OCI-LY7 (cell line): ENCODE results near the gene ITPRID2. TPM values are rescaled to one million over a fixed set of nuclear protein-coding genes. Genes with fewer than 3 reads are reported as not detected.

Experiments
- BruUV-seq: library from RNA; stranded (reverse); fragments of 400-500 nt; replicated peaks from 2 replicates; lab custom pipeline; 2021; lab: Mats Ljungman, UMichigan
- CTCF ChIA-PET: fragments of 300-600 bp; sonication (Branson Sonifier 250); formaldehyde crosslinking; loops from one replicate; lab custom pipeline; 2022; ENCODE audit warnings: antibody characterized with exemption; ENCODE audit not compliant: unreplicated experiment; lab: Charles Lee
- POLR2A ChIA-PET: fragments of 300-600 bp; sonication (Branson Sonifier 250); formaldehyde crosslinking; loops from one replicate; lab custom pipeline; 2022; ENCODE audit warnings: antibody characterized with exemption; lab: Charles Lee
- DNase-seq: peaks from one replicate; pipeline ENCODE4 v3.0.0-alpha.2; 2015; ENCODE audit warnings: low spot score
- H2AFZ ChIP-seq: fragments of 200-600 bp; sonication (generic), shearing (Covaris generic); 2 replicates; pipeline ENCODE4 v1.6.1; 2014; ENCODE audit warnings: mild to moderate bottlenecking, antibody characterized with exemption, low read length, moderate library complexity
- H3K27ac ChIP-seq: fragments of 200-600 bp; sonication (generic); 2 replicates; pipeline ENCODE4 v1.5.1; 2014; ENCODE audit warnings: mixed run types, low read depth, mild to moderate bottlenecking, moderate library complexity, low read length, inconsistent platforms; ENCODE audit not compliant: poor library complexity, severe bottlenecking
- H3K36me3 ChIP-seq: fragments of 200-600 bp; sonication (generic); 2 replicates; pipeline ENCODE4 v1.6.1; 2014; ENCODE audit warnings: mild to moderate bottlenecking, antibody characterized with exemption, low read length, moderate library complexity, mixed read lengths; ENCODE audit not compliant: insufficient read depth
- H3K4me1 ChIP-seq: fragments of 200-600 bp; sonication (generic); 2 replicates; pipeline ENCODE4 v1.5.1; 2014; ENCODE audit warnings: mild to moderate bottlenecking, low read length; ENCODE audit not compliant: insufficient read depth, poor library complexity, severe bottlenecking
- H3K4me2 ChIP-seq: fragments of 200-600 bp; sonication (generic); 2 replicates; pipeline ENCODE4 v1.6.1; 2014; ENCODE audit warnings: mild to moderate bottlenecking, low read length
- H3K4me3 ChIP-seq: fragments of 200-600 bp; sonication (generic); 2 replicates; pipeline ENCODE4 v1.5.1; 2014; ENCODE audit warnings: mild to moderate bottlenecking, low read depth, low read length; ENCODE audit not compliant: poor library complexity, severe bottlenecking
- H3K79me2 ChIP-seq: fragments of 200-600 bp; sonication (generic); 2 replicates; pipeline ENCODE4 v1.6.1; 2016; ENCODE audit warnings: low read depth, mild to moderate bottlenecking, low read length, moderate library complexity, mixed read lengths; ENCODE audit not compliant: insufficient read depth
- H3K9me2 ChIP-seq: fragments of 200-600 bp; sonication (generic); 2 replicates; pipeline ENCODE4 v1.6.1; 2016; ENCODE audit warnings: mild to moderate bottlenecking, low read length, mixed read lengths; ENCODE audit not compliant: insufficient read depth
- H3K9me3 ChIP-seq: fragments of 200-600 bp; sonication (generic); 2 replicates; pipeline ENCODE4 v1.6.1; 2014; ENCODE audit warnings: mild to moderate bottlenecking, mixed run types, low read length, mixed read lengths
- H4K20me1 ChIP-seq: fragments of 200-600 bp; sonication (generic); 2 replicates; pipeline ENCODE4 v1.6.1; 2014; ENCODE audit warnings: mild to moderate bottlenecking, antibody characterized with exemption, low read length, moderate library complexity, mixed read lengths; ENCODE audit not compliant: insufficient read depth
- EZH2phosphoT487 ChIP-seq: fragments of 200-600 bp; sonication (generic); IDR thresholded peaks from 2 replicates; pipeline ENCODE4 v1.6.1; 2018; ENCODE audit warnings: low read depth, borderline replicate concordance, mild to moderate bottlenecking, mixed run types, antibody characterized with exemption, low read length, moderate library complexity, mixed read lengths
- intact Hi-C: fragments of 100-400 bp; cut with micrococcal nuclease; formaldehyde crosslinking; loops from one replicate; pipeline ENCODE4 v1.10.0; 2022; ENCODE audit not compliant: unreplicated experiment
- total RNA-seq, 2 experiments: library from RNA; depleted of rRNA in 1 of 2; stranded (reverse); fragments of >200 nt in 1 of 2; shearing (Covaris generic) in 1 of 2; gene quantifications; 2 replicates each; pipeline ENCODE4 v1.2.3, GENCODE V29; 2014 to 2022
- TF ChIP-seq, protein P1 (sequence below): fragments of 200-600 bp; sonication (generic); conservative IDR thresholded peaks from 2 replicates; pipeline ENCODE4 v1.5.1; 2014; ENCODE audit warnings: mild to moderate bottlenecking, antibody characterized with exemption, low read length, moderate library complexity, mixed read lengths

ITPRID2 gene
- total RNA-seq, 2 experiments from 2014 or later = 25.9 to 47.5 TPM

GRCh38 chr2:181971032-181971431 is 79.5 kb downstream of the ITPRID2 start:
- Histone ChIP-seq H3K27ac (no peak overlapping the region), H4K20me1 (no peaks in the 10 kb centered on the region), H3K4me2 (no peak overlapping the region), H3K4me3 (no peak overlapping the region), H3K9me2 (no peaks in the 10 kb centered on the region), H3K4me1 (no peaks in the 10 kb centered on the region), H3K36me3 (no peaks in the 10 kb centered on the region), H3K9me3 (no peaks in the 10 kb centered on the region), H3K79me2 (no peaks in the 10 kb centered on the region), H2AFZ (no peak overlapping the region)
- TF ChIP-seq, protein P1, sequence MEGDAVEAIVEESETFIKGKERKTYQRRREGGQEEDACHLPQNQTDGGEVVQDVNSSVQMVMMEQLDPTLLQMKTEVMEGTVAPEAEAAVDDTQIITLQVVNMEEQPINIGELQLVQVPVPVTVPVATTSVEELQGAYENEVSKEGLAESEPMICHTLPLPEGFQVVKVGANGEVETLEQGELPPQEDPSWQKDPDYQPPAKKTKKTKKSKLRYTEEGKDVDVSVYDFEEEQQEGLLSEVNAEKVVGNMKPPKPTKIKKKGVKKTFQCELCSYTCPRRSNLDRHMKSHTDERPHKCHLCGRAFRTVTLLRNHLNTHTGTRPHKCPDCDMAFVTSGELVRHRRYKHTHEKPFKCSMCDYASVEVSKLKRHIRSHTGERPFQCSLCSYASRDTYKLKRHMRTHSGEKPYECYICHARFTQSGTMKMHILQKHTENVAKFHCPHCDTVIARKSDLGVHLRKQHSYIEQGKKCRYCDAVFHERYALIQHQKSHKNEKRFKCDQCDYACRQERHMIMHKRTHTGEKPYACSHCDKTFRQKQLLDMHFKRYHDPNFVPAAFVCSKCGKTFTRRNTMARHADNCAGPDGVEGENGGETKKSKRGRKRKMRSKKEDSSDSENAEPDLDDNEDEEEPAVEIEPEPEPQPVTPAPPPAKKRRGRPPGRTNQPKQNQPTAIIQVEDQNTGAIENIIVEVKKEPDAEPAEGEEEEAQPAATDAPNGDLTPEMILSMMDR = no peak
- TF ChIP-seq EZH2phosphoT487 = no peak
- no TSS peak for BruUV-seq
- intact Hi-C loops = no loop called here
- ChIA-PET CTCF (no interaction called here), POLR2A (no interaction called here)
- DNase-seq = no peak

GRCh38 chr2:181972431-181973170 is 81.1 kb downstream of the ITPRID2 start:
- no peak overlapping the region for H3K27ac ChIP-seq
- intact Hi-C loops = no loop called here
- no peaks in the 10 kb centered on the region for H3K9me2 ChIP-seq
- no peaks in the 10 kb centered on the region for H3K4me1 ChIP-seq
- H3K9me3 ChIP-seq = no peaks in the 10 kb centered on the region
- H3K4me3 ChIP-seq = no peak overlapping the region
- DNase-seq = no peak
- no TSS peak for BruUV-seq
- H2AFZ ChIP-seq = no peak overlapping the region
- TF ChIP-seq, protein P1 = no peak
- no peak for TF ChIP-seq EZH2phosphoT487
- H3K79me2 ChIP-seq = no peaks in the 10 kb centered on the region
- no peaks in the 10 kb centered on the region for H3K36me3 ChIP-seq
- ChIA-PET CTCF (no interaction called here), POLR2A (no interaction called here)
- no peaks in the 10 kb centered on the region for H4K20me1 ChIP-seq
- H3K4me2 ChIP-seq = no peak overlapping the region

DNA sequence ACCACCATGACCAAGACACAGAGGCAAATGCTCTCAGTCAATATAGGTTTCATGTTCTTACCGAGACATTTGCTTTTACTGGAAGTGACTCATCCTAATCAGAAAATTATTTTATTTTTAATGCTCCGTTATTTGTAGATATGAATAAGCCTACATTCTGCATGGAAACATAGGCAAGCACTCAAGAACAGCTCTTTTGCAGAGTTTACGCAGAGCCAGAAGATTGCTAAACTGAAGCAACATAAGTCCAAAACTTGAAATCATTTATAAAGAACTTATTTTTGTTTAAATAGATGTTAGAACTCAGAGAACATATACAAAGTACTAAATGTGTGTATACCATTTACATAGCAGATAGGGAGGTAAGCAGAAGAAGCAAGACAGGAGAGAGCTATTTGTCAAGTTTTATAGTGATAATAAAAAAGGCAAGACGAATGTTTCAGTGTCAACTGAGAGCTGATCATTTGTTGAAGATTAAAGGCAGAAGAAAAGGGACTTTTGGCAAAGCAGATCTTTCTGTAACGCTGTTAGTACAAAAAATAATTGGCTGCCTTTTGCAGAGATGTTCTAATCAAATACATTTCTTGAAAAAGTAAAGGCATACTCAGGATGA is 81.7 kb downstream of the ITPRID2 start:
- Histone ChIP-seq H3K4me1 (no peaks in the 10 kb centered on the region), H3K9me2 (no peaks in the 10 kb centered on the region), H3K4me2 (no peak overlapping the region), H3K79me2 (no peaks in the 10 kb centered on the region), H4K20me1 (no peaks in the 10 kb centered on the region), H2AFZ (no peak overlapping the region), H3K36me3 (no peaks in the 10 kb centered on the region), H3K4me3 (no peak overlapping the region), H3K27ac (no peak overlapping the region), H3K9me3 (no peaks in the 10 kb centered on the region)
- no TSS peak for BruUV-seq
- DNase-seq = no peak
- intact Hi-C loops = no loop called here
- TF ChIP-seq EZH2phosphoT487 = no peak
- TF ChIP-seq, protein P1 = no peak
- POLR2A ChIA-PET = no interaction called here
- CTCF ChIA-PET = no interaction called here
